Globus pallidus (tissue), 1 donor: ENCODE data around the gene CABP7.

ENCODE experiments used
- DNase-seq: peaks from one replicate; pipeline ENCODE4 v3.0.0-alpha.2; 2015; ENCODE audit warnings: low spot score

CABP7 gene

GRCh38 chr22:29773233-29773632 lies 53.4 kb downstream of the CABP7 start:
- DNase-seq: no peak

- DNase-seq: no peak
Measured at GRCh38 chr22:29780220-29780619, 60.4 kb downstream of the CABP7 start.

GRCh38 chr22:29780748-29781676 lies 61.2 kb downstream of the CABP7 start:
- DNase-seq: no peak
